HG02759 (cell line): ENCODE data around the gene EXOSC9.
A peak's percentile ranks its signal among the peaks of the same experiment; 100 is the strongest.

Source experiments
- ATAC-seq: cut with Tn5 transposase; IDR thresholded peaks from one replicate; pipeline ENCODE4 v1.9.1; 2021; ENCODE audit warnings: mild to moderate bottlenecking, moderate library complexity; ENCODE audit not compliant: unreplicated experiment

The EXOSC9 gene

DNA sequence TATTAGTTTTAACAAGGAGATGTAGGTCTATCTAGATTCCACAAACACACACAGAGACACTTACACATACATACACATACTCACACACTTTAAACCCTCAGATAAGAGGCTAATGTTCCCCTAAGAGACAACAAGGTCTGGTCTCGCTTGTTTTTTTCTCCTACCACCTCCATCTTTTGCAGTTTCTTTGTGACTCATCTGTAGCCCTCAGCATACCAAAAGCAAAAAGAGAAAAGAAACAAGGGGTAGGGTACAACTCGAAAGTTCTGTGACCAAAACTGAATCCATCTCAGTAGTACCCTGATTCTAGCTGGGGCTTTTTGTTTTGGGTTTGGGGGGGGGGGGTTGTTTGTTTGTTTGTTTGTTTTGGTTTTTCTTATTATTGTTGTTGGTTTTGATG lies 12.2 kb upstream of the EXOSC9 start:
- peak; percentile 90 for ATAC-seq

DNA sequence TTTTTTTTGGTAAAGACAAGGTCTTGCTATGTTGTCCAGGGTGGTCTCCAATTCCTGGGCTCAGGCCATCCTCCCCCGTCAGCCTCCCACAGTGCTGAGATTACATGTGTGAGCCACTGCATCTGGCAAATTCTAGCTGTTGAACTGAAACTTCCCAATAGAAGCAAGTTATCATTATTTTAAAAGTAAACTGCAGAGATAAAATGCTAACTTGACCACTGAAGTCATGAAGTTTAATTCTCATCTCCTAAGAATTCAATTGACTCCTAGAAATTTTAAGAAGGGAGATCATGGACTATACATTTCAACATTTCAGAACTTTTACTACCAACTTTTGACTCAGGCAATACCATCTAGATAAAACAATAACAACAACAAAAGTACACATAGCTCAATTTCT lies 11.7 kb upstream of the EXOSC9 start:
- no peak for ATAC-seq

DNA sequence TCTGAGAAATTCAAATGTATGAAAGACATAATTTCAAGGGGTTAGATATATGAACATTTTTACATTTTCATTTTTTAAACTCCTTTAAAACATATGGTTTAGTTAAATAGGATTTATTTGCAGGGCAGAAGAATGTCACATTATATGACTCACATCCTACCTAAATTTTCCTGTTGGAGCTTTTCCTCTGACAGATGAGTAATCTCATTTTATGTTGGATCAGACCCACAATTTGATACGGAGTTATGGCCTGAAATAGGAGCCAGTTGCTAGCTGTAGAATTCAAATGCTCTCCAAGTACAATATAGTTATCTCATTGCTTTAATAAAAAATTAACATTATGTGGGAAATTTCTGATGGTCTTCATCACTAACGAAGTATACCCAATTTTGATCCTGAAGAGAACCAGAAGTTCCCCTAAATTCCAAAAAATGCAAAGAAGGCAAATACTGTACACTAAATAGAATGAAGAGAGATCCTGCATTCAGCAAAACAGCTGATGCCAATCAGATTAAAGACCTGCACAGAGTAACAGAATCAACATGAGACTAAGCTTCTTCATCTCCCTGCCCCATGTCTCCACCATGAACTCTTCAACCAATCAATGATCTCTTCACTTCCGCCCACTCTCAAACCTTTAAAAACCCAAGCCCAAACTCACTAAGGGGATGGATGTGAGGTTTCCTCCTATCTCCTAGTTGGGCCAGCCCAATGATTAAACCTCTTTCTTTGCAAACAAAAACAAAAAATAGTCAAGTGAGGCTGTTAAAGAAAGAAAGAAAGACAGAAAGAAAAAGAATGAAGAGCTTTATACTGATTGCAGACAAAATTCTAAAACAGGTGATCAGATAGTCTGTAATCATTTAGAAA lies 10.9 kb upstream of the EXOSC9 start:
- ATAC-seq = no peak

DNA sequence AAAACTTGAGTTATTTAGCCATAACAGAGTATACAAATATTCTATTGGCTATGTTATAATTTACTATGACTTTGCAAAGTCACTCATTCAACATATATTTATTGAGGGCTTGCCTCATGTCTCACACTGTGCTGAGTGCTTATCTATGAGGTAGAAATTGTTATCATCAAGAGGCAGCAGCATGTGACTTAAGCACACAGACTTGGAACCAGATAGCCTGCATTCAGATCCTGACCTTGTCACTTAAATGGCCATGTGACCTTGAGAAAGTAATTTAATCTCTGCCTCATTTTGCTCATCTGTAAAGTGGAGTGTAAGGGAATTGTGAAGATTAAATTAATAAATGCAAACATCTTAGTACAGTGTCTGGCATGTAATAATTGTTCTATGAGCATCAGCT lies 10.1 kb upstream of the EXOSC9 start:
- no peak for ATAC-seq

DNA sequence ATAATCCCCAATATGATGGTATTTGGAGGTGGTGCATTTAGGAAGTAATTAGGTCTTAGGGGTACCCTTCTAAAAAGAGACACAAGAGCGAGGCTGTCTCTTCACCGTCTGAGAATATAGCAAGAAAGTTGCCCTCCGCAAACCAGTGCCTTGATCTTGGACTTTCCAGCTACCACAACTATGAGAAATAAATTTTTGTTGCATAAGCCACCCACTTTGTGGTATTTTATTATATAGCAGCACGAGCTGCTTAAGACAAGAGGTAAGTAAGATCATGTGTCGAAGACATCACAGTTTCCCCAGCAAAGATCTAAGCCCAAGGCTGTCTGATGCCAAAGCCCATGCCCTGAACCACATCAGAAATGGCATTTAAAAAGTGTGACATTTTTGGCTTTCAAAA lies 9.6 kb upstream of the EXOSC9 start:
- ATAC-seq = no peak

DNA sequence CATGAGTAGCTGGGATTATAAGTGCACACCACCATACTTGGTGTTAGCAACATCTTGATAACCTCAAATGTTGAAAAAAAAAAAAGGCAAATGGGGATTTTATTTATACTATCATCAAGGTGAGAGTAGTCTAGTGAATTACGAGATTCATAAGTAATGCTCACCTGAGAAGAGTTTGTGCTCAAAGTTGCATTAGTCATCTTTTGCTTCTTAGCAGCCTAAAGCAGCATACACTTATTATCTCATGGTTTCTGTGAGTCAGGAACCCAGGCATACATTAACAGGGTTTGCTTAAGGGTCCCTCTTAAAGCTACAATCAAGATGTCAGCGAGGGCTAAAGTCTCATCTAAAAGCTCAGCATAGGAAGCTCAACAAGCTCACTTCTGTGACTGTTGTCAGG lies 8.2 kb upstream of the EXOSC9 start:
- ATAC-seq = no peak

DNA sequence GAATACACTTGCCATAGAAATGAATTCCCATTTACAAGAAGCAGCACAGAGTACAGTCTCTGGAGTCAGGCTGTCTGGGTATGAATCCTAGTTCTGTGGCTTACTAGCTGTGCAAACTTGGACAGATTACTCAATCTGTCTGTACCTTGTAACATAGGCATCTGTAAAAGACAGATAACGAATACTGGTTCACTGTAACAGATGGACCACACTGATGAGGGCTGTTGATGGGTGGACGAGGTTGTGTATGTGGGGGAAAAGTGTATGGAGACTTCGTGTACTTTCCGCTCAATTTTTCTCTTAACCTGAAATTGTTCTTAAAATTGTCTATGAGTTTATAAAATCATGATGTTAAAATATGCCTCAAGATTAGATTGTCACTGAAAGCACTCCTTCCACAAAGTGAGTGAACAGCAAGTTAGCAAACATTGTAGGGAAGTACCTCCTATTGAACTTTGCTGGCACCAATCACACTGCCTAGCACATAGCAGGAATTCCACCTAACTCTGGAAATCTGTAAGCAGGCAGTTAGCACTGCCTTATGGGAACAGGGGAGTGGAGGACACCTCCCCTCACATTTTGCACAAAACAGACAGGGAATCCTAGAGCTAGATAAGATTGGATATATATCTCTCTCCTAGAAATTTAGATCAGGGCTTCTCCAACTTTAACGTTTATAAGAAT lies 6.5 kb upstream of the EXOSC9 start:
- ATAC-seq = no peak

DNA sequence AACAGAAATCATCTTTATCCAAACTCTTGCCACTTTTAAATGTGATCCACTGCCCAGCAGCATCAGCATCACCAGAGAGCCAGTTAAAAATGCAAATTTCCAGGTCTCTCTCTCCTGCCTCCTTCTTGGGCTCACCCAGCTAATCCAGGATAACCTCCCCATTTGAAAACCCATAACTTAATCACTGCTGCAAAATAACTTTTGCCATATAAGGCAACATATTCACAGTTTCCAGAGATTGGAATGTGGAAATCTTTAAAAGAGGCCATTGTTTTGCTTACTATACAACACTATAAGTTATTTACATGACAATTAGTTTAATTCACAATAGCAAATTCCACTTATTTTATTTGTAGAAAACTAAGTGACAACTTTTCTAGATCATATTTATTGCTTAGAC lies 4.8 kb upstream of the EXOSC9 start:
- ATAC-seq = no peak

DNA sequence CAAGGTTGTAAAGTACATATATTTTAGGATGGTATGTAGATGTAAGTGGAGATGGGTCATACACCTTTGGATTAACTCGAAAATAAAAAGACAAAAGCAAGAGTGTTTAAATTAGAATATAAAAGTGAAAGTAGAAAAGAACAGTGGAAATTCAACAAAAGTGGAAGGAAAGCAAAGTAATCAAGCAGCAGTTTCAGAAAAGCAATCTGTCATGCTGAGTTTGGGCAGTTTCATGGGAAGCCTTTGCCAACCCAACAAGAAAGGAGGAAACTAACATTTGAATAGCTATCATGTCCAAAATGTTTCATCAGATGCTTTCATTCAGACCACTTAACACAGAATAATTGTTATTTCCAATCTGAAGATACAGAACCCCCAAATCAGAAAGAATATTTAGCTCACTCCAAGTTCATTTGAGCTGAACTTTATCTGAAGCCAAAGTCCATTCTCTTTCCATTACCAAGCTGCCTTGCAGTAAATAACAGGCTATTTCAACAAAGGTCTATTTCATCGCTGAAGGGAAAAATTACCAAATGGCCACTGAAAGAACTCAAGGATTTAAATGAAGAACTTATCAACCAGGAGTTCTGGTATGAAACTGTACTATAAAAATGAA lies 1.8 kb upstream of the EXOSC9 start:
- ATAC-seq = no peak

DNA sequence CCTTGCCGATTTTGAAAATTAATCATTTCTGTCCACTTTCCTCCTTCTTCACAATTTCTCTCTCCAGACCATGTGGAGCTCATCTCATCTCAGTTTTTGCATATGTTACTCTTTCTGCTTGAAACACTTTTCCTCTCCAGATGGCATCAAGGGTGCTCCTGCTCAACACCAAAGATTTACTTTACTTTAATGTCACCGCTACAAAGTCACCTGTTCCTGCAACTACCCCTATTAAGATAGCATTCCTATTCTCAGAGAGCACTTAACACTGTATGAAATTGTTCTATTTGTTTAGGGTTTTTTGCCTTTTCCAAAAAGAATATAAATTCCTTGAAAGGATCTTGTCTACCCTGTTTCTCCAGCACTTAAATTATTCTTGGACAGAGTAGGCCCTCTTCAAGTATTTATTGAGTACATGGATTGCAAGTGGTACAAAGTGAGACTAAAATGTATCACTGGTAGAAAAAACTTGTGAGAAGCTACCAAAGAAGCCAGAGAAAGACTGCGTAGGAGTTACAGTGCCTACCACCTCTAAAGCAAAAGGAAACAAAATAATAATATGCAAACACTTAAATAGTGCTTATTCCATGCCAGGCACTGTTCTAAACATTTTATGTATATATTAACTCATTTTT lies 1.1 kb upstream of the EXOSC9 start:
- ATAC-seq = no peak

DNA sequence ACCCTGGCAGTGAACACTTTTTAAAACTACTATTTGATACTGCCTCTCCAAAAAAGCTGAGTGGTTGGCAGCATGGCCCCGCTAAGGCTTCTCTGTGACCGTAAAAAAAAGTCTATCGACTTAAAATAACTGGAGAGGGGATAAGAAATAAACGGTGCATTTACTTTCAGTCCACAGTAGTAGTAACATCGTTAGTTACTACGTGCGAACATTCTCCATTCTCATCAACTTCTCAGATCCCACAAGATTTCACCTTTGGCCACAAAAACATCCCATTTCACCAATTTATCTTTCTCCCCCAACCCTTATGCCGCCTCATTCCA lies 524 bp upstream of the EXOSC9 start:
- ATAC-seq = peak; percentile 29

DNA sequence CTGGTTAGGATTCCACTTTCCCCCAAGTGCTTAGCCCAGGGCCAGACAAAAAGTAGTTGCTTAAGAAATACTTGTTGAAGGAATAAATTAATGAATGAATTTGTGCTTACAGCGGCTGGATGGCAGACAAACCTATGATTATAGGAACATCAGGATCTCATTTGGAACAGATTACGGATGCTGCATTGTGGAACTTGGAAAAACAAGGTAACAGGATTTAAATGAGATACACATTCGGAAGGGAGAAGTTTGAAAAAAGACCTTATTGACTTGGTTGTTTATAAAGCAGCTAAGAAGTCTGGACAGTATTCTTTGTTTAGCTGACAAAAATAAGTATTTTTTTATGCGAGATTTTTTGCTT lies 572 bp downstream of the EXOSC9 start:
- ATAC-seq = no peak

DNA sequence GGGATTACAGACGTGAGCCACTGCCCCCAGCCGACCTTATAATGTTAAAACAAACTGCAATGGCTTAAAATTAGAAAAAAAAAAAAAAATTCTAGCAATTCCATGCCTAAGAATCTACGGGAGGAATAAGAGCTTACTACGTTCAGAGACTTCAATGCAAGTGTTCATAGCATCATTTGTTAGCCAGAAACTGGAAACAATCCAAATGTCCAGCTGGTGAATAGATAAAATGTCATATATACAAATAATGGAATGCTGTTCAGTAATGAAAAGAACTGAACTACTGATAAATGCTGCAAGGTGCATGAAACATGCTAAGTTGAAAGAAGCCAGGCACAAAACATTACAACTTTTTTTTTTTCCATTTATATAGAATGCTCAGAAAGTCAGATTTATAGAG lies 5.3 kb downstream of the EXOSC9 start:
- ATAC-seq = no peak

DNA sequence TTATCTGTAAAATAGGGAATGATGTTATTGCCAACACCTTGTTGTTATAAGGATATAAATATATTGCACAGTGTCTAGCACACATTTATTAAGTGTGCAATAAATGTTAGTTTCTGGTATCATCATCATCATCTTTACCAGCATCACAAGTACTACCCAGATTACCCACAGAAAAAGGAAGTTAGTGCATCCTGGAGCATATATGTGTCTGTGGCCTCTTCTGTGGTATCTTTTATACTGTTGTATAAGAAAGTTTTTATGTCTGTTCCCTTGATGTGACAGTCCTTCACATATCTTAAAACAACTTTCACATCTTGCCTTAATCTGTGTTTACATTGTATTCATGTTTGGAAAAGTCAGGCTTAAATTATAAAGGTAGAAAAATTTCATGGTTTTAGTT lies 10.0 kb downstream of the EXOSC9 start:
- no peak for ATAC-seq

DNA sequence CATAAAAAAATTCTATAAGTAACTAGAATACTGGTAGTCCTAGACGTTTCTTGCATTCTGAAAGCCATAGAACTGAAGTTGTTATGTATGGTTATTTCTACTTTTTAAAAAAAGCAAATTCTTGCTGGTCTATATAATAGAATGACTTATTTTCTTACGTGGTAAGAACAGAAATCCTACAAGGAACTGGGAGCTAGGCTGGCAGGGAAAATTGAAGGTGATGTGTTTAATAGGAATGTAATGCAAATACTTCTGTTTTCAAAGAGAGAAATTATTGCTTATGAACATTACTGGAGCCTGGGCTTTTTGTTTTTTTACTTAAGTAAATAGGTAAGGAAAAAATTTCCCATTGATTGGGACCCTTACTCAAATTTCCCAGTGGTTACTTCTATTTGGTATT lies 13.6 kb downstream of the EXOSC9 start:
- no peak for ATAC-seq

DNA sequence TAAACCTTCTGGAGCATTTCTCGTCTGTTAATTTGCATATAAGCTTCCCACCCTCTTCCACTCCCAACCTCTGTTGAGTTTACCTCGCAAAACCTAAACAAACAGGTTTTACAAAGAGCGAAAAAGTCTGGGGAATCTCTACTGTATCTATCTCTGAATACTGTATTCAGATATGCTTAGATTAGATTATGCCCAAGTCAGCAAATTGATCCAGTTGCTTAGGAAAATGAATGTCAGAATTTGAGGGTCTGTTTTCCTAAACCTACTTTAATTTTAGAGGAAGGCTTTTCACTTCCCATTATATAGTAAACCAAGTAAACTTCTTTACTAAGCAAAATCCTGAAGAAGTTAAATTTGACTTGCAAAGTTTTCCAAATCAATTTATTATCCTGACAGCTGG lies 15.9 kb downstream of the EXOSC9 start:
- no peak for ATAC-seq

DNA sequence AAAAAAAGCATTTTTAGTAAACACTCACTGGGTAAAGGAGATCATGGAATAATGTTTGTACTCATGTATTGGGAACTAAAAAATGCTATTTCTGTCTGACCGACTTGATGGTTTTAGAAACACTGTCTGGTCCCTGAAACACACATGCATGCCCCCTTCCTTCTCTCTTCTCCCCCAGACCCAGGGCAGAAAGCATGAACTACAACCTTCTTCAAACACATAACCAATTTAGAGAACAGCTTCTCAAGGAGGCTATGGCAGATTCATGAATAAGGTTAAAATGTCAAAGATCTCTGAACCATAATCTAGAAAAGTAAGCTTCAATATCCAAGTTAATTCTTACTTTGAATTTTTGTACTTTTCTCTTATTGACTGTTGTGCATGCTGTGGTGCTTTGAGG lies 16.6 kb downstream of the EXOSC9 start:
- ATAC-seq = no peak

DNA sequence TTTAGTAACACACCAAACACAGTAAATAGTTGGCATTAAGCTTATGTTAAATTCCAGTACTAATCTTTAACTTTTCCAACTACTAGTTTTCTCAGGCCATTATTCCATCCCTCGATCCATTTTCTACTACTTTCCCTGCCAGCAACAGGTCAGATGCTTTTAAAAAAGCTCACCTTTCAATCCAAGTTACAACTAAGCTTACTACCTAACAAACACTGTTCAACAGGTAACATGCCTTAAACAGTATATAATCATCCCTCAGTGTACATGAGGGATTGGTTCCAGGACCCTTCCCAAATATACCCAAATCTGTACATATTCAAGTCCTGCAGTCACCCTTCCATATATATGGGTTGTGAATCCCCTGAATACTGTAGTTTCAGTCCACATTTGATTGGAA lies 17.1 kb downstream of the EXOSC9 start:
- no peak for ATAC-seq

DNA sequence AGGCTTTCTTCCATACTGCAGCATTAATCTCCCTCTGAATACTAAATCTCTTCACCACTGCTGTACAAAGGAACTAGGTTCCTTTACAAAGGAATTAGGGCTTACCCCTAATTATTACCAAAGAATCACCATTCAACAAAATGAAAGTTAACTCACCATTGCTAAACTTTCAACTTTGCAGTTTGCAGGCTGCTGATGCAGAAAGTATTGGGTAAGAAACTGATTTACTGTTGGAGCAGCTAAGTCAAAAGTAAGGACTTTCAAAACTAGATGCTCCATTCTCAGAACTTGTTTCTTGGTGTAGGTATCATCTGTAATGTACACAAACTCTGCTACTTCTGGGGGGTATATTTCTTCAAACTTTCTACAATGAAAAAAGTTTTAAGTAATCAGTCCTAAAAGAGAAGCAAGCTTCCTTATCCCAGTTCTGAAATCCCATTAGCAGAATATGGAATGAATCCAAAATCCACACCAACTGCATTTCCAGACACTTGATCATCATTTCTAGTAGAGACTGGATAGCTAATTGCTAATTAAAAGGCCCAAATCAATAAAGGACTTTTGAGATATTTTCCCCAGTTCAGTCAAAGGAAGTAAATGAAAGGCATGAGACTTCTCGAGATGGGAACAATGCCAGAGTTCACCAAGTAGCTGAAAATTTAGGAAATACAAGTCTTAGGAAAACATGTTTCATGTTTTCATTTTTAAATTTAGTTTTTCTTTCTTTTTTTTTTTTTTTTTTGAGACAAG lies 18.3 kb downstream of the EXOSC9 start:
- no peak for ATAC-seq

DNA sequence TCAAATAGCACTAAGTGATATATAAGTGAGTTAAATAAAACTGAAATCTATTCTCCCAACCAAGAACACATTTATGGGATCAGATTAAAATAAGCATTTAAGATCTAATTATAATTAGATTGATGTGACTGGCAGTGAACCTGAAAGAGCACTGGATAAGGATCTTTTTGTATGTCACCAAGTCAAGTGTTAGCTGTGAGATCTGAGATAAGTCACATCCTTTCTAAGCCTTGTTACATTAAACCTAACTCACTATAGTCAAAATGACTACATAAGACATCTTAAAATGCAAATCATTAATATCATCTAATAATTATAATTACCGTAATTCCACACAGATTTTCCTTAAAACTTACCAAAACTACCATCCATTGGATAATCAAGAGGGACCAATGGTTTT lies 20.9 kb downstream of the EXOSC9 start:
- ATAC-seq = no peak

DNA sequence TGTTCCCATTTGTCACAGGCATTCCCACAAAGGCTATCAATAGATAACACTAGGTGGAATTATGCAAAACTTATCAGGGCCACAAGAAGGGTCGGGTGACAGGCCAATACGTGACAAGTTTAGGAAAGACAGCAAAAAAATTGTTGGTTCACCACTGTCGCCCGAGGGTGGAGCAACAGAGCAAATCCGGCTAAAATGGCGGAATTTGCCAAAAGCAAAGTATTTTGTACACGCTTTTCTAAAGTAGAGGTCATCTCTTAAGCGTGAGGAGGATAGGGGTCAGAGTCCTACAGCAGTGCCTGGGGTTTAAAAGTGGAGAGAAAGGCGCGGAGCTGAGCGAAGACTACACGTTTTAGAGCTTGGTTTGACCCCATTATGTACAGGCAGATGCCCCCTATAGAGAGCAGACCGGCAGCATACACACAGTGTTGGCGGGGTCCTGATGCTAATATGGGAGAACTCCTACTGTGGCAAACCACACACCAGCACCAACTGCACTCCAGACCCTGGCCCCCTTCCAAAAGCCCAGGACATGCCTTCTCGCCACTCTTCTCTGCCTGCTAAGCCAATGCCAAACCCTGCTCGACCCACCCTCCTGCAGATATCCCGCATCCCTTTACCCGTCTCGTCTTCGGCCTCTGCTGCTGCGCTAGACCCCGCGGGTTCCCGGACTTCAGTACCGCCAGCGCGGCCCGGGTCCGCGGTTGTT lies 21.8 kb downstream of the EXOSC9 start:
- peak; percentile 38 for ATAC-seq
